Gastroesophageal sphincter (tissue), 3 donors: ENCODE data around the gene TPBGL.

ENCODE experiments used
- CTCF ChIP-seq, 4 experiments: fragments of 200-600 bp in 2 of 4; fragments of 450-650 bp in 2 of 4; sonication (generic) in 1 of 4; IDR thresholded peaks; one replicate each; pipeline ENCODE4 v1.5.1; 2017 to 2019; ENCODE audit warnings: antibody characterized with exemption in 4 of 4, mild to moderate bottlenecking in 2 of 4, moderate library complexity in 2 of 4
- POLR2AphosphoS5 ChIP-seq: sonication (generic); formaldehyde crosslinking; IDR thresholded peaks from one replicate; pipeline ENCODE4 v1.6.1; 2017; ENCODE audit warnings: antibody characterized with exemption

GRCh38 chr11:75238595-75239440, 1.8 kb upstream of the TPBGL start:
- TF ChIP-seq CTCF (IDR thresholded peaks at IDR 0.05) = no peak
- no peak for TF ChIP-seq POLR2AphosphoS5
